GM12878 (cell line): ENCODE results near the gene ATP13A1. TPM values are rescaled to one million over a fixed set of nuclear protein-coding genes. Genes with fewer than 3 reads are reported as not detected.
"Not testable (repeated sequence)": the region's sequence is repeated elsewhere in the genome, so short reads cannot be mapped to it uniquely, and the experiment has no call there.

Source experiments
- ATAC-seq: fragments of 200-7000 bp; cut with Tn5 transposase; 3 replicates; pipeline ENCODE4 v1.9.1; 2020; ENCODE audit warnings: mild to moderate bottlenecking, moderate library complexity
- BruUV-seq: library from RNA; stranded (reverse); fragments of 400-500 nt; replicated peaks from 2 replicates; lab custom pipeline; 2021; lab: Mats Ljungman, UMichigan
- CTCF ChIA-PET: fragments of 300-600 bp; sonication (Branson Sonifier 250); formaldehyde crosslinking; extraction: SDS; loops from one replicate; lab custom pipeline; 2021; ENCODE audit warnings: inconsistent platforms; lab: Yijun Ruan, JAX
- POLR2A ChIA-PET: fragments of 350-600 bp; formaldehyde crosslinking; extraction: SDS; loops from one replicate; lab custom pipeline; 2021; ENCODE audit warnings: inconsistent platforms; lab: Charles Lee
- RAD21 ChIA-PET: fragments of 300-600 bp; sonication (Branson Sonifier 250); formaldehyde crosslinking; loops from one replicate; lab custom pipeline; 2023; ENCODE audit warnings: antibody characterized with exemption; ENCODE audit not compliant: unreplicated experiment; lab: Charles Lee
- SMC1A ChIA-PET: fragments of 300-600 bp; sonication (Branson Sonifier 250); formaldehyde crosslinking; loops from one replicate; lab custom pipeline; 2023; ENCODE audit not compliant: unreplicated experiment, uncharacterized antibody; lab: Charles Lee
- DNase-seq: peaks from one replicate; pipeline ENCODE4 v3.0.0-alpha.2; 2011; ENCODE audit warnings: low read depth, low spot score
- FAIRE-seq: peaks from 3 replicates; lab custom pipeline; 2011; peaks lifted over from hg19 to GRCh38; lab: Jason Lieb, UNC
- H2AFZ ChIP-seq: 2 replicates; pipeline ENCODE4 v1.6.0; 2011; ENCODE audit warnings: low read depth, low read length, control low read depth; ENCODE audit not compliant: control insufficient read depth
- H3K27ac ChIP-seq: 2 replicates; pipeline ENCODE4 v1.5.1; 2011; ENCODE audit warnings: control low read depth; ENCODE audit not compliant: control insufficient read depth, insufficient read depth
- H3K27me3 ChIP-seq, 2 experiments: replicated peaks in 1 of 2; 2 replicates each; pipeline versions ENCODE4 v1.6.0 to v1.6.1; 2011; ENCODE audit warnings: low read length in 1 of 2; ENCODE audit not compliant: control insufficient read depth in 2 of 2, insufficient read depth in 2 of 2
- H3K36me3 ChIP-seq, 2 experiments: 2 replicates each; pipeline ENCODE4 v1.5.1; 2011; ENCODE audit warnings: low read length in 1 of 2; ENCODE audit not compliant: control insufficient read depth in 2 of 2, insufficient read depth in 2 of 2
- H3K4me1 ChIP-seq: 2 replicates; pipeline ENCODE4 v1.6.1; 2011; ENCODE audit warnings: mild to moderate bottlenecking, low read length, moderate library complexity, mixed read lengths; ENCODE audit not compliant: control insufficient read depth, insufficient read depth
- H3K4me2 ChIP-seq: 2 replicates; pipeline ENCODE4 v1.6.0; 2011; ENCODE audit warnings: control low read depth; ENCODE audit not compliant: control insufficient read depth, insufficient read depth
- H3K4me3 ChIP-seq: fragments of 200-600 bp; sonication (generic); 2 replicates; pipeline ENCODE4 v1.5.1; 2016
- H3K79me2 ChIP-seq: 2 replicates; pipeline ENCODE4 v1.6.0; 2011; ENCODE audit warnings: low read length; ENCODE audit not compliant: control insufficient read depth, insufficient read depth
- H3K9ac ChIP-seq: 2 replicates; pipeline ENCODE4 v1.8.0; 2011; ENCODE audit warnings: low read length, control low read depth, mixed read lengths; ENCODE audit not compliant: control insufficient read depth, insufficient read depth
- H3K9me3 ChIP-seq: replicated peaks from 3 replicates; pipeline ENCODE4 v1.5.1; 2011; ENCODE audit warnings: mild to moderate bottlenecking, low read length; ENCODE audit not compliant: control insufficient read depth, insufficient read depth
- H4K20me1 ChIP-seq: 2 replicates; pipeline ENCODE4 v1.6.0; 2011; ENCODE audit not compliant: control insufficient read depth, insufficient read depth
- NR2C2 ChIP-seq: IDR thresholded peaks from 2 replicates; pipeline ENCODE4 v1.6.1; 2011; ENCODE audit warnings: borderline replicate concordance, low read depth; ENCODE audit not compliant: control insufficient read depth, insufficient read length
- WGBS: methylation state at CpG from one replicate; pipeline ENCODE4 v1.1.6; 2016; ENCODE audit warnings: low lambda C conversion rate; ENCODE audit not compliant: insufficient replicate concordance, insufficient coverage; ENCODE audit errors: missing lambda C conversion rate; 5-methylcytosine and 5-hydroxymethylcytosine counted together
- in situ Hi-C: fragments of 300-500 bp; cut with MboI; formaldehyde crosslinking; loops from 9 replicates; pipeline ENCODE4 v1.14.3; 2018; ENCODE audit warnings: mixed read lengths
- intact Hi-C: fragments of 100-400 bp; cut with micrococcal nuclease; formaldehyde crosslinking; loops from one replicate; pipeline ENCODE4 v1.14.2; 2022; ENCODE audit not compliant: unreplicated experiment
- polyA plus RNA-seq, 11 experiments: library from polyadenylated mRNA; depleted of rRNA in 4 of 11; unstranded in 6 of 11; stranded (reverse) in 5 of 11; fragments of >200 nt; fragmentation: Nextera tagmentation in 4 of 11; fragmentation: Illumina TruSeq in 1 of 11; extraction: Ambion mirVana in 4 of 11; extraction: Trizol in 1 of 11; gene quantifications; 1 replicate in 1 of 11; 2 replicates in 10 of 11; pipeline versions ENCODE4 v1.2.1 to v1.2.3, GENCODE V29; 2011 to 2016; ENCODE audit warnings: inconsistent platforms in 2 of 11, missing spikeins in 2 of 11, low read depth in 1 of 11
- total RNA-seq, 4 experiments: library from RNA; depleted of rRNA in 3 of 4; stranded (reverse); fragments of >200 nt in 3 of 4; fragmentation: Illumina TruSeq in 1 of 4; extraction: Trizol in 1 of 4; gene quantifications; 2 replicates each; pipeline versions ENCODE4 v1.2.1 to v1.2.3, GENCODE V29; 2013 to 2021

The ATP13A1 gene
- total and polyA plus RNA-seq, 10 of the 15 experiments (the other 5 are each of a cell fraction or from before 2014, with no cell fraction given): 0.37 to 91.0 (median 29.8) TPM

DNA sequence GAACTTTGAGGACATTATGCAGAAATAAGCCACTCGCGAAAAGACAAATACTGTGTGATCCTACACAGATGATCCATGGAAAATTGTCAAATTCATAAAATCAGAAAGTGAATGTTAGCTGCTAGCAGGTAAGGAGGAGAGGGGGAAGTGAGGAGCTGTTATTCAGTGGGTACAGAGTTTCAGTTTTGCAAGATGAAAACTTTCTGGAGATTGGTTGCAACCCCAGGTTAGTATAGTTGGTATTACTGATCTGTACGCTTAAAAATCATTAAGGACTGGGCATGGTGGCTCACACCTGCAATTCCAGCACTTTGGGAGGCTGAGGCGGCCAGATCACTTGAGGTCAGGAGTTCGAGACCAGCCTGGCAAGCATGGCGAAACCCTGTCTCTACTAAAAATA, 23.1 kb upstream of the ATP13A1 start:
- no peak for ATAC-seq
- Histone ChIP-seq H2AFZ (no peak overlapping the region), H3K4me3 (no peak overlapping the region), H3K27ac (no peak overlapping the region), H3K9me3 (peaks cover 5% of the 10 kb centered on the region), H3K4me2 (no peak overlapping the region), H3K9ac (no peak overlapping the region), H3K4me1 (no peaks in the 10 kb centered on the region), H3K79me2 (no peaks in the 10 kb centered on the region), H4K20me1 (no peaks in the 10 kb centered on the region), H3K36me3 (no peaks in the 10 kb centered on the region; a peak in 1 of 4 replicates), H3K27me3 (no peaks in the 10 kb centered on the region)
- 98% methylated on average over 6 of the region's 6 CpGs for WGBS
- no peak for FAIRE-seq
- ChIA-PET POLR2A (no interaction called here), RAD21 (no interaction called here), SMC1A (no interaction called here), CTCF (no interaction called here)
- no TSS peak for BruUV-seq
- no peak for TF ChIP-seq NR2C2
- DNase-seq: no peak
- in situ Hi-C loops: no loop called here
- intact Hi-C loops: no loop called here

DNA sequence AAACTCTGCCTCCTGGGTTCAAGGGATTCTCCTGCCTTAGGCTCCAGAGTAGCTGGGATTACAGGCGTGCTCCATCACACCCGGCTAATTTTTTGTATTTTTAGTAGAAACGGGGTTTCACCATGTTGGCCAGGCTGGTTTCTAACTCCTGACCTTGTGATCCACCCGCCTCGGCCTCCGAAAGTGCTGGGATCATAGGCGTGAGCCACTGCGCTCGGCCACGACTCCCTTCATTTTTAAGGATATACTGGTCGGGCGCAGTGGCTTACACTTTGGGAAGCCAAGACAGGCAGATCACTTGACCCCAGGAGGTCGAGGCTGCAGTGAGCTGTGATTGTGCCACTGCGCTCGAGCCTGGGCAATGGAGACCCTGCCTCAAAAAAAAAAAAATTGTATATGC, 22.6 kb upstream of the ATP13A1 start:
- H2AFZ ChIP-seq, H3K4me2 ChIP-seq, BruUV-seq, H3K27me3 ChIP-seq, DNase-seq, H3K36me3 ChIP-seq, H3K9ac ChIP-seq, SMC1A ChIA-PET, H3K4me1 ChIP-seq, H3K79me2 ChIP-seq, H3K9me3 ChIP-seq, POLR2A ChIA-PET, H4K20me1 ChIP-seq, H3K27ac ChIP-seq, in situ Hi-C loops, CTCF ChIA-PET, RAD21 ChIA-PET, H3K4me3 ChIP-seq, intact Hi-C loops, ATAC-seq, FAIRE-seq: not testable (repeated sequence)
- 98% methylated on average over 15 of the region's 15 CpGs for WGBS
